ENCODE measurements around the gene NWD2.

NWD2 gene

GRCh38 chr4:37461801-37462200 is 217.3 kb downstream of the NWD2 start:
- TF ChIP-seq EZH2phosphoT487 (conservative IDR thresholded peaks at IDR 0.05; ENCODE audit: low read length), result no peak
- no peak for TF ChIP-seq CTCF (IDR thresholded peaks at IDR 0.05; ENCODE audit: insufficient read depth, low read length, poor library complexity, severe bottlenecking)
- Histone ChIP-seq H3K27me3 (ENCODE audit: low read length) (no peaks in the 10 kb centered on the region), H3K9me3 (ENCODE audit: insufficient read depth, low read length) (no peaks in the 10 kb centered on the region), H3K9me2 (replicated peaks; ENCODE audit: insufficient read depth, low read length) (no peaks in the 10 kb centered on the region), H3K4me3 (ENCODE audit: insufficient read depth, low read length, poor library complexity, severe bottlenecking) (no peak overlapping the region), H3K4me2 (ENCODE audit: low read depth, low read length, poor library complexity, severe bottlenecking) (no peak overlapping the region), H3K27ac (ENCODE audit: low read depth, low read length) (no peak overlapping the region), H2AFZ (ENCODE audit: low read depth, low read length, severe bottlenecking) (no peak overlapping the region), H3F3A (ENCODE audit: insufficient read depth) (no peaks in the 10 kb centered on the region), H3K36me3 (ENCODE audit: low read length) (no peaks in the 10 kb centered on the region), H3K79me2 (ENCODE audit: insufficient read depth, low read length) (no peaks in the 10 kb centered on the region), H4K20me1 (ENCODE audit: low read depth, low read length) (no peaks in the 10 kb centered on the region), H3K9ac (ENCODE audit: low read length) (no peak overlapping the region)

- H3K36me3 ChIP-seq (ENCODE audit: low read length), result no peaks in the 10 kb centered on the region
- H3K9me2 ChIP-seq (replicated peaks; ENCODE audit: insufficient read depth, low read length), result no peaks in the 10 kb centered on the region
- TF ChIP-seq EZH2phosphoT487 (conservative IDR thresholded peaks at IDR 0.05; ENCODE audit: low read length) (no peak), CTCF (IDR thresholded peaks at IDR 0.05; ENCODE audit: insufficient read depth, low read length, poor library complexity, severe bottlenecking) (no peak)
Observed at GRCh38 chr4:37463033-37463856, 218.7 kb downstream of the NWD2 start.

GRCh38 chr4:37464373-37465128 is 220.0 kb downstream of the NWD2 start:
- Histone ChIP-seq H3K36me3 (ENCODE audit: low read length) (no peaks in the 10 kb centered on the region), H3K4me3 (ENCODE audit: insufficient read depth, low read length, poor library complexity, severe bottlenecking) (no peak overlapping the region), H3K27ac (ENCODE audit: low read depth, low read length) (no peak overlapping the region), H4K20me1 (ENCODE audit: low read depth, low read length) (no peaks in the 10 kb centered on the region), H3K79me2 (ENCODE audit: insufficient read depth, low read length) (no peaks in the 10 kb centered on the region), H3K9ac (ENCODE audit: low read length) (no peak overlapping the region), H3K9me2 (replicated peaks; ENCODE audit: insufficient read depth, low read length) (no peaks in the 10 kb centered on the region), H3K27me3 (ENCODE audit: low read length) (no peaks in the 10 kb centered on the region), H2AFZ (ENCODE audit: low read depth, low read length, severe bottlenecking) (no peak overlapping the region), H3K4me2 (ENCODE audit: low read depth, low read length, poor library complexity, severe bottlenecking) (no peak overlapping the region), H3K9me3 (ENCODE audit: insufficient read depth, low read length) (no peaks in the 10 kb centered on the region), H3F3A (ENCODE audit: insufficient read depth) (no peaks in the 10 kb centered on the region)
- TF ChIP-seq EZH2phosphoT487 (conservative IDR thresholded peaks at IDR 0.05; ENCODE audit: low read length) (no peak), CTCF (IDR thresholded peaks at IDR 0.05; ENCODE audit: insufficient read depth, low read length, poor library complexity, severe bottlenecking) (no peak)

More at GRCh38 chr4:37463033-37463856, 218.7 kb downstream of the NWD2 start:
- Histone ChIP-seq H3K79me2 (ENCODE audit: insufficient read depth, low read length) (no peaks in the 10 kb centered on the region), H3K4me2 (ENCODE audit: low read depth, low read length, poor library complexity, severe bottlenecking) (no peak overlapping the region), H3K27me3 (ENCODE audit: low read length) (no peaks in the 10 kb centered on the region), H4K20me1 (ENCODE audit: low read depth, low read length) (no peaks in the 10 kb centered on the region), H2AFZ (ENCODE audit: low read depth, low read length, severe bottlenecking) (no peak overlapping the region), H3K9ac (ENCODE audit: low read length) (no peak overlapping the region), H3K9me3 (ENCODE audit: insufficient read depth, low read length) (no peaks in the 10 kb centered on the region), H3F3A (ENCODE audit: insufficient read depth) (no peaks in the 10 kb centered on the region), H3K4me3 (ENCODE audit: insufficient read depth, low read length, poor library complexity, severe bottlenecking) (no peak overlapping the region), H3K27ac (ENCODE audit: low read depth, low read length) (no peak overlapping the region)

Measured in SU-DHL-6 (cell line).